HepG2 (cell line): ENCODE measurements around the gene SRSF2. TPM values are rescaled to one million over a fixed set of nuclear protein-coding genes. Genes with fewer than 3 reads are reported as not detected.

Experiments
- DBP ChIP-seq: sonication (generic); formaldehyde crosslinking; IDR thresholded peaks from 2 replicates; pipeline ENCODE4 v1.4.0; 2020; ENCODE audit warnings: missing genetic modification reagents; ENCODE audit errors: not compliant biosample characterization
- DRAP1 ChIP-seq: IDR thresholded peaks from 2 replicates; pipeline ENCODE4 v1.6.1; 2016; ENCODE audit warnings: missing genetic modification reagents, missing compliant biosample characterization
- HDAC1 ChIP-seq: sonication (generic); formaldehyde crosslinking; IDR thresholded peaks from 2 replicates; pipeline ENCODE4 v1.5.1; 2020; ENCODE audit warnings: mild to moderate bottlenecking, missing genetic modification reagents
- REPIN1 ChIP-seq: sonication (generic); formaldehyde crosslinking; IDR thresholded peaks from 2 replicates; pipeline ENCODE4 v1.8.0; 2022; ENCODE audit warnings: missing genetic modification reagents, low read depth, mild to moderate bottlenecking, borderline replicate concordance
- ZNF142 ChIP-seq: sonication (generic); formaldehyde crosslinking; IDR thresholded peaks from 2 replicates; pipeline ENCODE4 v1.4.0; 2020; ENCODE audit warnings: missing genetic modification reagents
- ZNF431 ChIP-seq: sonication (generic); formaldehyde crosslinking; IDR thresholded peaks from 2 replicates; pipeline ENCODE4 v1.9.0; 2022; ENCODE audit warnings: missing genetic modification reagents, low read depth, mild to moderate bottlenecking, borderline replicate concordance
- ZNF547 ChIP-seq: sonication (generic); formaldehyde crosslinking; IDR thresholded peaks from 2 replicates; pipeline ENCODE4 v1.5.1; 2020; ENCODE audit warnings: mild to moderate bottlenecking, missing genetic modification reagents
- ZNF609 ChIP-seq: sonication (generic); formaldehyde crosslinking; IDR thresholded peaks from 2 replicates; pipeline ENCODE4 v1.4.0; 2020; ENCODE audit warnings: mild to moderate bottlenecking, missing genetic modification reagents, borderline replicate concordance
- ZNF616 ChIP-seq: sonication (generic); formaldehyde crosslinking; IDR thresholded peaks from 2 replicates; pipeline ENCODE4 v1.5.0; 2020; ENCODE audit warnings: low read depth, mild to moderate bottlenecking, missing genetic modification reagents
- ZNF749 ChIP-seq: sonication (generic); formaldehyde crosslinking; IDR thresholded peaks from 2 replicates; pipeline ENCODE4 v1.8.0; 2022; ENCODE audit warnings: mild to moderate bottlenecking, missing genetic modification reagents, moderate library complexity, borderline replicate concordance
- ZNF790 ChIP-seq: sonication (generic); formaldehyde crosslinking; IDR thresholded peaks from 2 replicates; pipeline ENCODE4 v1.8.0; 2022; ENCODE audit warnings: missing genetic modification reagents, mild to moderate bottlenecking, borderline replicate concordance
- polyA plus RNA-seq, 8 experiments: library from polyadenylated mRNA; depleted of rRNA in 3 of 8; stranded (reverse) in 7 of 8; unstranded in 1 of 8; fragments of >200 nt; fragmentation: Illumina TruSeq in 4 of 8; extraction: Trizol in 4 of 8; gene quantifications; 2 replicates each; pipeline versions ENCODE4 v1.2.1 to v1.2.3, GENCODE V29; 2011 to 2016; ENCODE audit warnings: low read depth in 4 of 8, missing spikeins in 1 of 8, mixed read lengths in 1 of 8; ENCODE audit not compliant: insufficient read depth in 1 of 8
- total RNA-seq, 5 experiments: library from RNA; depleted of rRNA; stranded (reverse); fragments of >200 nt; fragmentation: Illumina TruSeq; extraction: Trizol; gene quantifications; 2 replicates each; pipeline ENCODE4 v1.2.3, GENCODE V29; 2016; ENCODE audit warnings: low read depth in 1 of 5

Gene SRSF2
- total and polyA plus RNA-seq, 2 of the 13 experiments (the other 11 are each of a cell fraction or from before 2014, with no cell fraction given): 306 to 319 TPM

- TF ChIP-seq ZNF431 (CRISPR knock-in tag) (no peak), REPIN1 (CRISPR knock-in tag) (peak; percentile 27; the same call in 1 of the 2 replicates), HDAC1 (CRISPR knock-in tag) (no peak; the same call in 1 of the 2 replicates), DBP (no peak), DRAP1 (CRISPR knock-in tag) (no peak), ZNF790 (CRISPR knock-in tag) (no peak; the same call in 1 of the 2 replicates), ZNF547 (CRISPR knock-in tag) (no peak; the same call in 1 of the 2 replicates), ZNF609 (CRISPR knock-in tag) (no peak), ZNF616 (no peak; the same call in 1 of the 2 replicates), ZNF749 (CRISPR knock-in tag) (peak; percentile 35), ZNF142 (CRISPR knock-in tag) (peak; percentile 12; the same call in 1 of the 2 replicates)
Observed at GRCh38 chr17:76736349-76737081, 616 bp downstream of the SRSF2 start (continued).
